HepG2 (cell line): ENCODE data around the gene PLK3. TPM values are rescaled to one million over a fixed set of nuclear protein-coding genes. Genes with fewer than 3 reads are reported as not detected.
A peak's percentile ranks its signal among the peaks of the same experiment; 100 is the strongest.

Experiments used
- ATAC-seq: fragments of 200-7000 bp; cut with Tn5 transposase; 3 replicates; pipeline ENCODE4 v1.9.1; 2020; ENCODE audit warnings: mild to moderate bottlenecking, moderate library complexity
- BruUV-seq: library from RNA; stranded (reverse); fragments of 400-500 nt; replicated peaks from 2 replicates; lab custom pipeline; 2021; lab: Mats Ljungman, UMichigan
- CTCF ChIA-PET: fragments of 300-600 bp; formaldehyde crosslinking; extraction: SDS; loops from one replicate; lab custom pipeline; 2021; ENCODE audit warnings: low total read pairs, inconsistent platforms, low intra/inter-chr PET ratio; lab: Yijun Ruan, JAX
- POLR2A ChIA-PET: fragments of 350-600 bp; sonication (Branson Sonifier 250); formaldehyde crosslinking; loops from one replicate; lab custom pipeline; 2020; ENCODE audit warnings: antibody characterized with exemption, inconsistent platforms; lab: Yijun Ruan, JAX
- DNase-seq: peaks from one replicate; pipeline ENCODE4 v3.0.0-alpha.2; 2015; ENCODE audit warnings: low spot score
- FAIRE-seq: peaks from 3 replicates; lab custom pipeline; 2011; peaks lifted over from hg19 to GRCh38; lab: Jason Lieb, UNC
- H2AFZ ChIP-seq: one replicate; pipeline ENCODE4 v1.6.1; 2011; ENCODE audit warnings: low read length, inconsistent platforms
- H3K27ac ChIP-seq: fragments of 300-600 bp; 3 replicates; pipeline ENCODE4 v1.8.0; 2011; ENCODE audit warnings: mixed run types, mild to moderate bottlenecking, mixed read lengths, low read length, inconsistent platforms; ENCODE audit not compliant: insufficient read depth; ENCODE audit errors: extremely low read length
- H3K27me3 ChIP-seq, 2 experiments: fragments of 200-600 bp in 1 of 2; 2 replicates in 1 of 2; 3 replicates in 1 of 2; pipeline versions ENCODE4 v1.6.0 to v1.8.0; 2011; ENCODE audit warnings: low read length in 2 of 2, mild to moderate bottlenecking in 2 of 2, moderate library complexity in 2 of 2, inconsistent platforms in 1 of 2; ENCODE audit not compliant: insufficient read depth in 2 of 2, control insufficient read depth in 1 of 2
- H3K36me3 ChIP-seq, 2 experiments: fragments of 200-600 bp in 1 of 2; replicated peaks in 1 of 2; 2 replicates in 1 of 2; 3 replicates in 1 of 2; pipeline versions ENCODE4 v1.5.1 to v1.8.0; 2011; ENCODE audit warnings: low read length in 2 of 2, inconsistent platforms in 1 of 2; ENCODE audit not compliant: insufficient read depth in 2 of 2, control insufficient read depth in 1 of 2
- H3K4me1 ChIP-seq: 2 replicates; pipeline ENCODE4 v1.5.1; 2012; ENCODE audit warnings: low read length, inconsistent platforms; ENCODE audit not compliant: insufficient read depth
- H3K4me2 ChIP-seq: 2 replicates; pipeline ENCODE4 v1.6.0; 2011; ENCODE audit warnings: low read depth, low read length, inconsistent platforms
- H3K4me3 ChIP-seq, 3 experiments: fragments of 200-600 bp in 1 of 3; sonication (generic), shearing (Covaris generic) in 1 of 3; replicated peaks in 1 of 3; 2 replicates each; pipeline ENCODE4 v1.5.1; 2011 to 2016; ENCODE audit warnings: low read length in 3 of 3, inconsistent platforms in 2 of 3, low read depth in 2 of 3, mild to moderate bottlenecking in 2 of 3, control low read depth in 1 of 3, mixed read lengths in 1 of 3; ENCODE audit not compliant: insufficient read depth in 1 of 3
- H3K79me2 ChIP-seq: one replicate; pipeline ENCODE4 v1.6.1; 2011; ENCODE audit warnings: low read length, inconsistent platforms; ENCODE audit not compliant: insufficient read depth
- H3K9ac ChIP-seq: 2 replicates; pipeline ENCODE4 v1.6.0; 2011; ENCODE audit warnings: mild to moderate bottlenecking, low read depth, low read length, inconsistent platforms; ENCODE audit not compliant: insufficient read depth
- H3K9me3 ChIP-seq: 2 replicates; pipeline ENCODE4 v1.5.1; 2012; ENCODE audit warnings: mild to moderate bottlenecking, low read length
- H4K20me1 ChIP-seq: 2 replicates; pipeline ENCODE4 v1.6.0; 2011; ENCODE audit warnings: inconsistent platforms, mild to moderate bottlenecking, low read length, moderate library complexity; ENCODE audit not compliant: insufficient read depth
- ATF4 ChIP-seq, 2 experiments: fragments of 450-650 bp in 1 of 2; sonication (generic) in 1 of 2; formaldehyde crosslinking; IDR thresholded peaks; 2 replicates each; pipeline versions ENCODE4 v1.5.0 to v1.8.0; 2020 to 2022; ENCODE audit warnings: mild to moderate bottlenecking in 1 of 2, missing genetic modification reagents in 1 of 2
- CEBPB ChIP-seq: IDR thresholded peaks from 2 replicates; pipeline ENCODE4 v1.6.1; 2011; ENCODE audit warnings: low read depth, low read length, improper control_type of control experiment, borderline replicate concordance
- FOXM1 ChIP-seq: sonication (generic); formaldehyde crosslinking; IDR thresholded peaks from 2 replicates; pipeline ENCODE4 v1.5.0; 2020; ENCODE audit warnings: missing genetic modification reagents
- GATAD2A ChIP-seq: IDR thresholded peaks from 2 replicates; pipeline ENCODE4 v1.6.1; 2016
- KAT2B ChIP-seq: fragments of 150-350 bp; IDR thresholded peaks from 2 replicates; pipeline ENCODE4 v1.6.1; 2014; ENCODE audit warnings: low read depth, low read length, borderline replicate concordance
- MAX ChIP-seq: IDR thresholded peaks from 2 replicates; pipeline ENCODE4 v1.6.1; 2012; ENCODE audit warnings: inconsistent platforms
- PRMT3 ChIP-seq: sonication (generic); formaldehyde crosslinking; IDR thresholded peaks from 2 replicates; pipeline ENCODE4 v1.8.1; 2022; ENCODE audit warnings: low read depth, mild to moderate bottlenecking, moderate library complexity, missing genetic modification reagents, borderline replicate concordance
- RCOR2 ChIP-seq: IDR thresholded peaks from 2 replicates; pipeline ENCODE4 v1.6.1; 2016; ENCODE audit warnings: missing biosample characterization, missing genetic modification reagents
- SNAPC2 ChIP-seq: sonication (generic); formaldehyde crosslinking; IDR thresholded peaks from 2 replicates; pipeline ENCODE4 v1.8.1; 2022; ENCODE audit warnings: mild to moderate bottlenecking, missing genetic modification reagents
- SRF ChIP-seq: IDR thresholded peaks from 2 replicates; pipeline ENCODE4 v1.6.1; 2011; ENCODE audit warnings: mild to moderate bottlenecking, low read depth, low read length, moderate library complexity
- SRSF1 ChIP-seq: fragments of 200-400 bp; formaldehyde crosslinking; optimal IDR thresholded peaks from 2 replicates; pipeline ENCODE3; 2017; ENCODE audit warnings: mild to moderate bottlenecking, low read depth, low read length, moderate library complexity
- TMF1 ChIP-seq: sonication (generic); formaldehyde crosslinking; IDR thresholded peaks from 2 replicates; pipeline ENCODE4 v1.8.1; 2022; ENCODE audit warnings: low read depth, missing genetic modification reagents
- ZKSCAN1 ChIP-seq: fragments of 150-350 bp; IDR thresholded peaks from 2 replicates; pipeline ENCODE4 v1.6.1; 2014; ENCODE audit warnings: low read length
- ZNF280D ChIP-seq: sonication (generic); formaldehyde crosslinking; IDR thresholded peaks from 2 replicates; pipeline ENCODE4 v1.5.1; 2020; ENCODE audit warnings: mild to moderate bottlenecking, missing genetic modification reagents
- ZNF296 ChIP-seq: sonication (generic); formaldehyde crosslinking; conservative IDR thresholded peaks from 2 replicates; pipeline ENCODE4 v1.5.0; 2020; ENCODE audit warnings: mild to moderate bottlenecking, missing genetic modification reagents
- ZNF460 ChIP-seq: sonication (generic); formaldehyde crosslinking; IDR thresholded peaks from 2 replicates; pipeline ENCODE4 v1.5.1; 2020; ENCODE audit warnings: missing genetic modification reagents, mild to moderate bottlenecking, borderline replicate concordance
- ZNF547 ChIP-seq: sonication (generic); formaldehyde crosslinking; IDR thresholded peaks from 2 replicates; pipeline ENCODE4 v1.5.1; 2020; ENCODE audit warnings: mild to moderate bottlenecking, missing genetic modification reagents
- WGBS: methylation state at CpG from one replicate; pipeline ENCODE4 v1.1.6; 2017; ENCODE audit warnings: low lambda C conversion rate; 5-methylcytosine and 5-hydroxymethylcytosine counted together
- in situ Hi-C: cut with HindIII; loops from 2 replicates; pipeline ENCODE4 v1.10.0; 2017; ENCODE audit warnings: low pct_unique_long_range_greater_than_20kb; ENCODE audit not compliant: extremely low pct_ligation_motif_present
- intact Hi-C: fragments of 100-400 bp; cut with micrococcal nuclease; formaldehyde crosslinking; loops from one replicate; pipeline ENCODE4 v1.10.0; 2022; ENCODE audit not compliant: unreplicated experiment
- polyA plus RNA-seq, 8 experiments: library from polyadenylated mRNA; depleted of rRNA in 3 of 8; stranded (reverse) in 7 of 8; unstranded in 1 of 8; fragments of >200 nt; fragmentation: Illumina TruSeq in 4 of 8; extraction: Trizol in 4 of 8; gene quantifications; 2 replicates each; pipeline versions ENCODE4 v1.2.1 to v1.2.3, GENCODE V29; 2011 to 2016; ENCODE audit warnings: low read depth in 4 of 8, missing spikeins in 1 of 8, mixed read lengths in 1 of 8; ENCODE audit not compliant: insufficient read depth in 1 of 8
- total RNA-seq, 5 experiments: library from RNA; depleted of rRNA; stranded (reverse); fragments of >200 nt; fragmentation: Illumina TruSeq; extraction: Trizol; gene quantifications; 2 replicates each; pipeline ENCODE4 v1.2.3, GENCODE V29; 2016; ENCODE audit warnings: low read depth in 1 of 5

Gene PLK3
- total and polyA plus RNA-seq, 2 of the 13 experiments (the other 11 are each of a cell fraction or from before 2014, with no cell fraction given), result 9.8 to 16.9 TPM

GRCh38 chr1:44817771-44818495 lies 17.8 kb downstream of the PLK3 start:
- TF ChIP-seq ZNF547 (no peak), GATAD2A (CRISPR knock-in tag) (no peak), ZKSCAN1 (no peak), ZNF296 (no peak), SNAPC2 (CRISPR knock-in tag) (no peak), TMF1 (CRISPR knock-in tag) (no peak), ZNF280D (CRISPR knock-in tag) (no peak), PRMT3 (CRISPR knock-in tag) (no peak), CEBPB (0 out of 2 replicates have a peak, but pooled peaks have one; percentile 18), ZNF460 (CRISPR knock-in tag) (peak; percentile 47; the same call in 1 of the 2 replicates), SRSF1 (no peak), FOXM1 (CRISPR knock-in tag) (no peak), SRF (no peak), RCOR2 (CRISPR knock-in tag) (no peak), KAT2B (no peak), ATF4 (CRISPR knock-in tag; IDR thresholded peaks at IDR 0.05) (no peak), MAX (no peak)
- intact Hi-C loops, result loop anchor here (5.0 kb wide), 1 partner anchor 36 kb away; no protein-coding TSS in a partner anchor
- 93% methylated on average over 11 of the region's 11 CpGs for WGBS
- no peak overlapping the region for H2AFZ ChIP-seq
- POLR2A ChIA-PET, result interaction anchor here (1.2 to 11.3 kb wide), 6 partner anchors 8 to 87 kb away, joined by 3 to 570 read pairs (median 27); partner anchors contain the start of genes BTBD19, DYNLT4 and PLK3
- H3K27me3 ChIP-seq, result no peaks in the 10 kb centered on the region
- CTCF ChIA-PET, result no interaction called here
- no peak overlapping the region for H3K27ac ChIP-seq
- FAIRE-seq, result no peak
- no TSS peak for BruUV-seq
- H3K9me3 ChIP-seq, result no peaks in the 10 kb centered on the region
- H3K4me2 ChIP-seq, result no peak overlapping the region
- no peak for ATAC-seq
- H3K9ac ChIP-seq, result no peak overlapping the region
- no peaks in the 10 kb centered on the region for H4K20me1 ChIP-seq
- peaks cover 32% of the 10 kb centered on the region for H3K4me1 ChIP-seq
- H3K36me3 ChIP-seq, result no peaks in the 10 kb centered on the region; a peak in 1 of 5 replicates
- DNase-seq, result no peak
- in situ Hi-C loops, result no loop called here
- no peaks in the 10 kb centered on the region for H3K79me2 ChIP-seq
- H3K4me3 ChIP-seq, result no peak overlapping the region
